Measurements from ENCODE around the gene SCGB2A2. TPM values are rescaled to one million over a fixed set of nuclear protein-coding genes. Genes with fewer than 3 reads are reported as not detected.

SCGB2A2 gene
- total and polyA plus RNA-seq, 10 of the 15 experiments (the other 5 are each of a cell fraction or from before 2014, with no cell fraction given), result not detected

GRCh38 chr11:62221498-62221897 lies 48.5 kb upstream of the SCGB2A2 start:
- CTCF ChIA-PET, result interaction anchor here (0.7 to 1.1 kb wide), 2 partner anchors 89 to 1069 kb away, joined by 3 read pairs; no protein-coding TSS in a partner anchor
- Histone ChIP-seq H3K9me3 (replicated peaks; ENCODE audit: control insufficient read depth, insufficient read depth, low read length) (peaks cover 13% of the 10 kb centered on the region), H3K4me2 (ENCODE audit: control insufficient read depth, insufficient read depth) (no peak overlapping the region), H3K79me2 (ENCODE audit: control insufficient read depth, insufficient read depth, low read length) (no peaks in the 10 kb centered on the region), H3K4me1 (ENCODE audit: control insufficient read depth, insufficient read depth, low read length) (no peaks in the 10 kb centered on the region), H3K27ac (ENCODE audit: control insufficient read depth, insufficient read depth) (no peak overlapping the region), H3K9ac (ENCODE audit: control insufficient read depth, insufficient read depth, low read length) (no peak overlapping the region), H3K27me3 (replicated peaks in 1 of 2; ENCODE audit: control insufficient read depth in 2 of 2, insufficient read depth in 2 of 2, low read length in 1 of 2) (no peaks in the 10 kb centered on the region; a peak in 1 of 4 replicates), H4K20me1 (ENCODE audit: control insufficient read depth, insufficient read depth) (no peaks in the 10 kb centered on the region), H3K4me3 (no peak overlapping the region), H2AFZ (ENCODE audit: control insufficient read depth, low read depth, low read length) (no peak overlapping the region), H3K36me3 (ENCODE audit: control insufficient read depth in 2 of 2, insufficient read depth in 2 of 2, low read length in 1 of 2) (no peaks in the 10 kb centered on the region)
- SMC1A ChIA-PET (ENCODE audit: uncharacterized antibody, unreplicated experiment), result no interaction called here
- no peak for TF ChIP-seq EP300 (IDR thresholded peaks at IDR 0.05; ENCODE audit: borderline replicate concordance in 1 of 2, control insufficient read depth in 1 of 2, low read depth in 2 of 2, low read length in 2 of 2)
- no peak for TF ChIP-seq USF2 (IDR thresholded peaks at IDR 0.05; ENCODE audit: borderline replicate concordance, low read depth, low read length)
- no peak for TF ChIP-seq NR2F1 (conservative IDR thresholded peaks at IDR 0.05)
- no peak for TF ChIP-seq ZNF274 (IDR thresholded peaks at IDR 0.05; ENCODE audit: insufficient read depth, insufficient read length)
- no peak for TF ChIP-seq ATF3 (IDR thresholded peaks at IDR 0.05; ENCODE audit: borderline replicate concordance, extremely low read depth, low read depth, low read length)
- no peak for TF ChIP-seq MEF2B (IDR thresholded peaks at IDR 0.05; ENCODE audit: partially characterized antibody, poor library complexity, severe bottlenecking)
- TF ChIP-seq KAT2A (conservative IDR thresholded peaks at IDR 0.05; ENCODE audit: control insufficient read depth, low read depth, low read length), result no peak
- no peak for TF ChIP-seq STAT1 (conservative IDR thresholded peaks at IDR 0.05)
- TF ChIP-seq HDGF (IDR thresholded peaks at IDR 0.05), result no peak
- TF ChIP-seq CREB1 (IDR thresholded peaks at IDR 0.05; ENCODE audit: low read depth), result no peak
- TF ChIP-seq BCL3 (IDR thresholded peaks at IDR 0.05; ENCODE audit: borderline replicate concordance, insufficient read depth, low read depth, low read length, poor library complexity, severe bottlenecking), result no peak
- no peak for TF ChIP-seq CTCF (IDR thresholded peaks at IDR 0.05 in 2 of 3, conservative IDR thresholded peaks at IDR 0.05 in 1 of 3; ENCODE audit: control insufficient read depth in 2 of 3, extremely low read depth in 1 of 3, insufficient read depth in 1 of 3, low read depth in 3 of 3, low read length in 3 of 3)
- no peak for TF ChIP-seq KDM1A (IDR thresholded peaks at IDR 0.05; ENCODE audit: borderline replicate concordance)
- in situ Hi-C loops (cut with MboI), result no loop called here
- ATAC-seq (no peak), DNase-seq (ENCODE audit: low read depth, low spot score) (no peak), FAIRE-seq (no peak)
- RAD21 ChIA-PET (ENCODE audit: unreplicated experiment), result no interaction called here
- WGBS (ENCODE audit: insufficient coverage, insufficient replicate concordance, low lambda C conversion rate, missing lambda C conversion rate), result 64% methylated on average over 3 of the region's 3 CpGs
- intact Hi-C loops (cut with micrococcal nuclease; ENCODE audit: unreplicated experiment), result no loop called here
- no TSS peak for BruUV-seq (replicated peaks)
- POLR2A ChIA-PET, result no interaction called here
